Measurements from ENCODE around the gene SIRT5.

The SIRT5 gene

GRCh38 chr6:13538084-13538483 lies 36.3 kb upstream of the SIRT5 start:
- H3K27me3 ChIP-seq (ENCODE audit: insufficient read depth, poor library complexity, severe bottlenecking) = no peaks in the 10 kb centered on the region
- no peak for DNase-seq (ENCODE audit: low read depth in 1 of 2, low spot score in 1 of 2)
- no peak overlapping the region for H3K4me3 ChIP-seq (replicated peaks; ENCODE audit: insufficient read depth, low read length)
- H3K27ac ChIP-seq (replicated peaks) = no peak overlapping the region
- no peak for TF ChIP-seq POLR2AphosphoS5 (IDR thresholded peaks at IDR 0.05; ENCODE audit: low read depth)
- no peak for TF ChIP-seq SPI1 (IDR thresholded peaks at IDR 0.05; ENCODE audit: borderline replicate concordance, low read depth)
- no peak for TF ChIP-seq CTCF (IDR thresholded peaks at IDR 0.05; ENCODE audit: insufficient read depth, low read length)
- TF ChIP-seq REST (IDR thresholded peaks at IDR 0.05; ENCODE audit: insufficient replicate concordance, low read depth) = no peak
- no peak for TF ChIP-seq GABPA (IDR thresholded peaks at IDR 0.05; ENCODE audit: low read depth)

- Histone ChIP-seq H3K27me3 (ENCODE audit: insufficient read depth, poor library complexity, severe bottlenecking) (no peaks in the 10 kb centered on the region), H3K27ac (replicated peaks) (no peak overlapping the region), H3K4me3 (replicated peaks; ENCODE audit: insufficient read depth, low read length) (no peak overlapping the region)
- no peak for TF ChIP-seq SPI1 (IDR thresholded peaks at IDR 0.05; ENCODE audit: borderline replicate concordance, low read depth)
- no peak for TF ChIP-seq GABPA (IDR thresholded peaks at IDR 0.05; ENCODE audit: low read depth)
- TF ChIP-seq POLR2AphosphoS5 (IDR thresholded peaks at IDR 0.05; ENCODE audit: low read depth) = no peak
- TF ChIP-seq CTCF (IDR thresholded peaks at IDR 0.05; ENCODE audit: insufficient read depth, low read length) = no peak
- no peak for TF ChIP-seq REST (IDR thresholded peaks at IDR 0.05; ENCODE audit: insufficient replicate concordance, low read depth)
- no peak for DNase-seq (ENCODE audit: low read depth in 1 of 2, low spot score in 1 of 2)
Measured at GRCh38 chr6:13538600-13538999, 35.8 kb upstream of the SIRT5 start.

GRCh38 chr6:13539572-13539971 lies 34.8 kb upstream of the SIRT5 start:
- DNase-seq (ENCODE audit: low read depth in 1 of 2, low spot score in 1 of 2) = no peak
- Histone ChIP-seq H3K4me3 (replicated peaks; ENCODE audit: insufficient read depth, low read length) (no peak overlapping the region), H3K27ac (replicated peaks) (no peak overlapping the region), H3K27me3 (ENCODE audit: insufficient read depth, poor library complexity, severe bottlenecking) (no peaks in the 10 kb centered on the region)
- no peak for TF ChIP-seq CTCF (IDR thresholded peaks at IDR 0.05; ENCODE audit: insufficient read depth, low read length)

GRCh38 chr6:13541496-13541895 lies 32.9 kb upstream of the SIRT5 start:
- TF ChIP-seq SPI1 (IDR thresholded peaks at IDR 0.05; ENCODE audit: borderline replicate concordance, low read depth) (no peak), POLR2AphosphoS5 (IDR thresholded peaks at IDR 0.05; ENCODE audit: low read depth) (no peak), GABPA (IDR thresholded peaks at IDR 0.05; ENCODE audit: low read depth) (no peak), REST (IDR thresholded peaks at IDR 0.05; ENCODE audit: insufficient replicate concordance, low read depth) (no peak), CTCF (IDR thresholded peaks at IDR 0.05; ENCODE audit: insufficient read depth, low read length) (no peak)
- Histone ChIP-seq H3K27ac (replicated peaks) (no peak overlapping the region), H3K4me3 (replicated peaks; ENCODE audit: insufficient read depth, low read length) (no peak overlapping the region), H3K27me3 (ENCODE audit: insufficient read depth, poor library complexity, severe bottlenecking) (no peaks in the 10 kb centered on the region)
- DNase-seq (ENCODE audit: low read depth in 1 of 2, low spot score in 1 of 2) = no peak

All from HL-60 (cell line).